WTC11 (cell line): Measurements from ENCODE around the gene VEZF1. TPM values are rescaled to one million over a fixed set of nuclear protein-coding genes. Genes with fewer than 3 reads are reported as not detected.

ENCODE experiments used
- ATAC-seq: fragments of 200-7000 bp; cut with Tn5 transposase; 2 replicates; pipeline ENCODE4 v1.10.0; 2021; ENCODE audit warnings: mild to moderate bottlenecking, moderate library complexity
- CTCF ChIA-PET: fragments of 300-600 bp; sonication (Branson Sonifier 250); formaldehyde crosslinking; loops from one replicate; lab custom pipeline; 2021; ENCODE audit warnings: antibody characterized with exemption; lab: Charles Lee
- POLR2A ChIA-PET: fragments of 350-600 bp; sonication (Branson Sonifier 250); formaldehyde crosslinking; loops from one replicate; lab custom pipeline; 2021; ENCODE audit warnings: antibody characterized with exemption; lab: Charles Lee
- DNase-seq: peaks from one replicate; pipeline ENCODE4 v3.0.0; 2021; ENCODE audit warnings: low spot score
- H3K27ac Mint-ChIP-seq: 2 replicates; pipeline ENCODE4 v1.8.0; 2021; ENCODE audit warnings: mixed read lengths
- H3K27me3 Mint-ChIP-seq: 2 replicates; pipeline ENCODE4 v1.8.0; 2021; ENCODE audit warnings: low read depth, mild to moderate bottlenecking, moderate library complexity, mixed read lengths
- H3K36me3 Mint-ChIP-seq: 2 replicates; pipeline ENCODE4 v1.8.0; 2021; ENCODE audit warnings: mixed read lengths
- H3K4me1 Mint-ChIP-seq: 2 replicates; pipeline ENCODE4 v1.8.0; 2022; ENCODE audit warnings: mixed read lengths
- H3K4me3 Mint-ChIP-seq: 2 replicates; pipeline ENCODE4 v1.8.0; 2021; ENCODE audit warnings: mild to moderate bottlenecking, moderate library complexity, mixed read lengths
- H3K9me3 Mint-ChIP-seq: 2 replicates; pipeline ENCODE4 v1.8.0; 2021; ENCODE audit warnings: mixed read lengths
- CREB1 ChIP-seq: sonication (generic); formaldehyde crosslinking; IDR thresholded peaks from 2 replicates; pipeline ENCODE4 v1.8.0; 2023; ENCODE audit warnings: mild to moderate bottlenecking, missing genetic modification reagents
- ETV6 ChIP-seq: sonication (generic); formaldehyde crosslinking; IDR thresholded peaks from 2 replicates; pipeline ENCODE4 v1.8.1; 2022; ENCODE audit warnings: mild to moderate bottlenecking, missing genetic modification reagents
- FOXJ3 ChIP-seq: sonication (generic); formaldehyde crosslinking; IDR thresholded peaks from 2 replicates; pipeline ENCODE4 v1.9.0; 2021; ENCODE audit warnings: missing genetic modification reagents, mild to moderate bottlenecking, borderline replicate concordance
- GTF2I ChIP-seq: fragments of 250-450 bp; sonication (Bioruptor Pico); conservative IDR thresholded peaks from 2 replicates; pipeline ENCODE4 v1.4.0; 2021; ENCODE audit warnings: mild to moderate bottlenecking
- JUN ChIP-seq: sonication (generic); formaldehyde crosslinking; IDR thresholded peaks from 2 replicates; pipeline ENCODE4 v1.8.0; 2023; ENCODE audit warnings: mild to moderate bottlenecking, missing genetic modification reagents
- NR1H2 ChIP-seq: sonication (generic); formaldehyde crosslinking; IDR thresholded peaks from 2 replicates; pipeline ENCODE4 v1.9.0; 2021; ENCODE audit warnings: mild to moderate bottlenecking, moderate library complexity, missing genetic modification reagents
- PREB ChIP-seq: sonication (generic); formaldehyde crosslinking; IDR thresholded peaks from 2 replicates; pipeline ENCODE4 v1.8.1; 2022; ENCODE audit warnings: mild to moderate bottlenecking, missing genetic modification reagents, moderate library complexity, borderline replicate concordance
- SMAD3 ChIP-seq: sonication (generic); formaldehyde crosslinking; IDR thresholded peaks from 2 replicates; pipeline ENCODE4 v1.8.0; 2022; ENCODE audit warnings: missing genetic modification reagents, mild to moderate bottlenecking, borderline replicate concordance
- SP1 ChIP-seq: sonication (generic); formaldehyde crosslinking; conservative IDR thresholded peaks from 2 replicates; pipeline ENCODE4 v1.8.1; 2022; ENCODE audit warnings: missing genetic modification reagents
- TCF7 ChIP-seq: sonication (generic); formaldehyde crosslinking; IDR thresholded peaks from 2 replicates; pipeline ENCODE4 v1.8.0; 2022; ENCODE audit warnings: mild to moderate bottlenecking, low read depth, missing genetic modification reagents, moderate library complexity
- TEAD4 ChIP-seq: sonication (generic); formaldehyde crosslinking; IDR thresholded peaks from 2 replicates; pipeline ENCODE4 v1.8.0; 2022; ENCODE audit warnings: mild to moderate bottlenecking, missing genetic modification reagents
- TP53 ChIP-seq: sonication (generic); formaldehyde crosslinking; IDR thresholded peaks from 2 replicates; pipeline ENCODE4 v1.8.1; 2023; ENCODE audit warnings: mild to moderate bottlenecking, missing genetic modification reagents
- ZNF317 ChIP-seq: sonication (generic); formaldehyde crosslinking; IDR thresholded peaks from 2 replicates; pipeline ENCODE4 v1.8.1; 2023; ENCODE audit warnings: low read depth, mild to moderate bottlenecking, moderate library complexity, missing genetic modification reagents, borderline replicate concordance
- ZNF423 ChIP-seq: fragments of 250-450 bp; sonication (Bioruptor Pico); IDR thresholded peaks from 2 replicates; pipeline ENCODE4 v2.1.2; 2022; ENCODE audit warnings: mild to moderate bottlenecking, moderate library complexity
- ZNF425 ChIP-seq: fragments of 250-450 bp; sonication (Bioruptor Pico); conservative IDR thresholded peaks from 2 replicates; pipeline ENCODE4 v1.9.0; 2021; ENCODE audit warnings: mild to moderate bottlenecking
- ZNF671 ChIP-seq: fragments of 250-450 bp; sonication (Bioruptor Pico); IDR thresholded peaks from 2 replicates; pipeline ENCODE4 v1.8.0; 2021; ENCODE audit warnings: mild to moderate bottlenecking
- total RNA-seq: library from RNA; stranded (reverse); gene quantifications from 3 replicates; pipeline ENCODE4 v1.2.3, GENCODE V29; 2021
- TF ChIP-seq, protein P1 (sequence below): fragments of 250-450 bp; sonication (Bioruptor Pico); IDR thresholded peaks from 2 replicates; pipeline ENCODE4 v1.9.0; 2021; ENCODE audit warnings: mild to moderate bottlenecking
- TF ChIP-seq, protein P2 (sequence below): sonication (generic); formaldehyde crosslinking; conservative IDR thresholded peaks from 2 replicates; pipeline ENCODE4 v1.8.1; 2022; ENCODE audit warnings: mild to moderate bottlenecking, missing genetic modification reagents
- TF ChIP-seq, protein P3 (sequence below): sonication (generic); formaldehyde crosslinking; IDR thresholded peaks from 2 replicates; pipeline ENCODE4 v1.8.1; 2022; ENCODE audit warnings: missing genetic modification reagents, borderline replicate concordance

The VEZF1 gene
- total RNA-seq, 1 experiment from 2014 or later = 43.3 TPM

DNA sequence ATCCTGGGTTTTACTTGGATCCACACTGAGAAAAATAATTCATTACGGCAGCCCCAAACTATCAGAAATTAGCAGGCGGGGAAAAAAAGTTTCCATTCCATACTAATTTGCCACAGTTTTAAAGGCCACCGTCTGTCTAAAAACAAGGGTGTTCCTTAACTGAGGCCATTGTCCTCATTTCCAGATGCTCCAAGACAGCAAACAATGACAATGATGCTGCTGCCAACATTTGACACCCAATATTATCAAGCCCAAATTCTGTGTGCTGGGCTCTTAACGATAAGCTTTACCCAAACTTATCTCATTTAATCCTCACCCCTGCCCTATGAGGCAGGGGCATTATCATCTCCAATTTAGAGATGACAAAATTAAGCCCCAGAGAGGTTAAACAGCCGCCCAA is 59.1 kb downstream of the VEZF1 start:
- POLR2A ChIA-PET = no interaction called here
- peaks cover 20% of the 10 kb centered on the region for H3K27me3 Mint-ChIP-seq
- DNase-seq (no peak), ATAC-seq (no peak)
- H3K4me3 Mint-ChIP-seq = no peak overlapping the region
- no peaks in the 10 kb centered on the region for H3K9me3 Mint-ChIP-seq
- no peaks in the 10 kb centered on the region for H3K36me3 Mint-ChIP-seq
- TF ChIP-seq GTF2I = no peak
- TF ChIP-seq, protein P1, sequence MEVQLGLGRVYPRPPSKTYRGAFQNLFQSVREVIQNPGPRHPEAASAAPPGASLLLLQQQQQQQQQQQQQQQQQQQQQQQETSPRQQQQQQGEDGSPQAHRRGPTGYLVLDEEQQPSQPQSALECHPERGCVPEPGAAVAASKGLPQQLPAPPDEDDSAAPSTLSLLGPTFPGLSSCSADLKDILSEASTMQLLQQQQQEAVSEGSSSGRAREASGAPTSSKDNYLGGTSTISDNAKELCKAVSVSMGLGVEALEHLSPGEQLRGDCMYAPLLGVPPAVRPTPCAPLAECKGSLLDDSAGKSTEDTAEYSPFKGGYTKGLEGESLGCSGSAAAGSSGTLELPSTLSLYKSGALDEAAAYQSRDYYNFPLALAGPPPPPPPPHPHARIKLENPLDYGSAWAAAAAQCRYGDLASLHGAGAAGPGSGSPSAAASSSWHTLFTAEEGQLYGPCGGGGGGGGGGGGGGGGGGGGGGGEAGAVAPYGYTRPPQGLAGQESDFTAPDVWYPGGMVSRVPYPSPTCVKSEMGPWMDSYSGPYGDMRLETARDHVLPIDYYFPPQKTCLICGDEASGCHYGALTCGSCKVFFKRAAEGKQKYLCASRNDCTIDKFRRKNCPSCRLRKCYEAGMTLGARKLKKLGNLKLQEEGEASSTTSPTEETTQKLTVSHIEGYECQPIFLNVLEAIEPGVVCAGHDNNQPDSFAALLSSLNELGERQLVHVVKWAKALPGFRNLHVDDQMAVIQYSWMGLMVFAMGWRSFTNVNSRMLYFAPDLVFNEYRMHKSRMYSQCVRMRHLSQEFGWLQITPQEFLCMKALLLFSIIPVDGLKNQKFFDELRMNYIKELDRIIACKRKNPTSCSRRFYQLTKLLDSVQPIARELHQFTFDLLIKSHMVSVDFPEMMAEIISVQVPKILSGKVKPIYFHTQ (CRISPR knock-in tag) = no peak
- no peak for TF ChIP-seq NR1H2 (CRISPR knock-in tag)
- TF ChIP-seq, protein P2, sequence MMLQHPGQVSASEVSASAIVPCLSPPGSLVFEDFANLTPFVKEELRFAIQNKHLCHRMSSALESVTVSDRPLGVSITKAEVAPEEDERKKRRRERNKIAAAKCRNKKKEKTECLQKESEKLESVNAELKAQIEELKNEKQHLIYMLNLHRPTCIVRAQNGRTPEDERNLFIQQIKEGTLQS (CRISPR knock-in tag) = no peak
- TF ChIP-seq, protein P3, sequence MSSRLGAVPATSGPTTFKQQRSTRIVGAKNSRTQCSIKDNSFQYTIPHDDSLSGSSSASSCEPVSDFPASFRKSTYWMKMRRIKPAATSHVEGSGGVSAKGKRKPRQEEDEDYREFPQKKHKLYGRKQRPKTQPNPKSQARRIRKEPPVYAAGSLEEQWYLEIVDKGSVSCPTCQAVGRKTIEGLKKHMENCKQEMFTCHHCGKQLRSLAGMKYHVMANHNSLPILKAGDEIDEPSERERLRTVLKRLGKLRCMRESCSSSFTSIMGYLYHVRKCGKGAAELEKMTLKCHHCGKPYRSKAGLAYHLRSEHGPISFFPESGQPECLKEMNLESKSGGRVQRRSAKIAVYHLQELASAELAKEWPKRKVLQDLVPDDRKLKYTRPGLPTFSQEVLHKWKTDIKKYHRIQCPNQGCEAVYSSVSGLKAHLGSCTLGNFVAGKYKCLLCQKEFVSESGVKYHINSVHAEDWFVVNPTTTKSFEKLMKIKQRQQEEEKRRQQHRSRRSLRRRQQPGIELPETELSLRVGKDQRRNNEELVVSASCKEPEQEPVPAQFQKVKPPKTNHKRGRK (CRISPR knock-in tag) = no peak
- TF ChIP-seq TP53 = no peak
- no peak for TF ChIP-seq SMAD3
- no peak for TF ChIP-seq FOXJ3 (CRISPR knock-in tag)
- no peak for TF ChIP-seq ZNF317 (CRISPR knock-in tag)
- no peak for TF ChIP-seq TEAD4 (CRISPR knock-in tag)
- CTCF ChIA-PET = no interaction called here
- H3K27ac Mint-ChIP-seq = no peak overlapping the region
- H3K4me1 Mint-ChIP-seq = peaks cover 27% of the 10 kb centered on the region

GRCh38 chr17:57927048-57927723 is 60.9 kb downstream of the VEZF1 start:
- no peak for DNase-seq
- CTCF ChIA-PET = interaction anchor here (0.7 to 1.5 kb wide), 7 partner anchors 12 to 94 kb away, joined by 3 to 6 read pairs (median 4); no protein-coding TSS in a partner anchor
- ATAC-seq = peak; percentile 72
- Mint-ChIP-seq H3K9me3 (no peaks in the 10 kb centered on the region), H3K4me3 (peak overlapping the region; percentile 26), H3K27ac (peak overlapping the region; percentile 70; the same call in 1 of the 2 replicates), H3K4me1 (peaks cover 27% of the 10 kb centered on the region), H3K27me3 (peaks cover 20% of the 10 kb centered on the region), H3K36me3 (no peaks in the 10 kb centered on the region)
- POLR2A ChIA-PET = no interaction called here
- TF ChIP-seq TCF7 (no peak), JUN (CRISPR knock-in tag) (no peak), SP1 (CRISPR knock-in tag) (0 out of 2 replicates have a peak, but pooled peaks have one; percentile 1), ZNF423 (peak; percentile 72)

DNA sequence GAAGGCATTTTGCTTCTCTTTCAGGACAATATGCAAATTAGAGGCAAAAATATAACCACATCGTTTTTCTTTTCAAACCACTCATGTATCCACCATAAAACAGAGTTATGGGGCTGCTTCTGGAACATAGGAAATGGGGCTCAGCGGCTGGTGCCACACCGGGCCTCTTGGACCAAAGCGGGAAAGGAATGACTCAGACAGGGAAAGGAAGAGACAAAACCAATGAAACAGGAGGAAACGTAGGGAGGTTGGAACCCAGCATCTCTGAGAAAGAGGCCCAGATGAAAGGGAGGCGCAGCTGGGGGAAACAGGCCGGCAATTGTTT is 61.4 kb downstream of the VEZF1 start:
- DNase-seq (no peak), ATAC-seq (no peak)
- ChIA-PET CTCF (interaction anchor here (1.1 to 1.5 kb wide), 5 partner anchors 14 to 94 kb away, joined by 3 to 6 read pairs (median 4); no protein-coding TSS in a partner anchor), POLR2A (no interaction called here)
- no peak overlapping the region for H3K27ac Mint-ChIP-seq
- H3K27me3 Mint-ChIP-seq = peaks cover 20% of the 10 kb centered on the region
- no peaks in the 10 kb centered on the region for H3K9me3 Mint-ChIP-seq
- no peaks in the 10 kb centered on the region for H3K36me3 Mint-ChIP-seq
- peaks cover 27% of the 10 kb centered on the region for H3K4me1 Mint-ChIP-seq
- H3K4me3 Mint-ChIP-seq = peak overlapping the region; percentile 10; the same call in 1 of the 2 replicates
- TF ChIP-seq ZNF425 (CRISPR knock-in tag) = no peak
- TF ChIP-seq JUN (CRISPR knock-in tag) = no peak
- TF ChIP-seq FOXJ3 (CRISPR knock-in tag) = no peak
- TF ChIP-seq CREB1 (CRISPR knock-in tag) = no peak
- 0 out of 2 replicates have a peak, but pooled peaks have one; percentile 45 for TF ChIP-seq GTF2I
- no peak for TF ChIP-seq ETV6
- no peak for TF ChIP-seq ZNF671
- TF ChIP-seq PREB = no peak
